Nephron (organoid): ENCODE data around the gene NEDD4.

Source experiments
- H3K27ac Mint-ChIP-seq, 3 experiments: 2 replicates each; pipeline ENCODE4 v1.8.0; 2020; ENCODE audit warnings: mixed read lengths in 3 of 3, mild to moderate bottlenecking in 2 of 3, moderate library complexity in 1 of 3
- H3K27me3 Mint-ChIP-seq: 2 replicates; pipeline ENCODE4 v1.8.0; 2021; ENCODE audit warnings: low read depth, mild to moderate bottlenecking, moderate library complexity, mixed read lengths
- H3K36me3 Mint-ChIP-seq: 2 replicates; pipeline ENCODE4 v1.8.0; 2020; ENCODE audit warnings: low read depth, mixed read lengths
- H3K4me1 Mint-ChIP-seq: 2 replicates; pipeline ENCODE4 v1.8.0; 2020; ENCODE audit warnings: mixed read lengths
- H3K4me3 Mint-ChIP-seq, 3 experiments: 2 replicates each; pipeline ENCODE4 v1.8.0; 2020; ENCODE audit warnings: mild to moderate bottlenecking in 3 of 3, mixed read lengths in 3 of 3, moderate library complexity in 2 of 3
- H3K9me3 Mint-ChIP-seq: 2 replicates; pipeline ENCODE4 v1.8.0; 2020; ENCODE audit warnings: mixed read lengths
- TF ChIP-seq, protein P1 (sequence below), 3 experiments: fragments of 200-600 bp; sonication (generic); IDR thresholded peaks; one replicate each; pipeline ENCODE4 v1.5.0; 2021; ENCODE audit warnings: antibody characterized with exemption in 3 of 3; ENCODE audit not compliant: unreplicated experiment in 3 of 3

NEDD4 gene

DNA sequence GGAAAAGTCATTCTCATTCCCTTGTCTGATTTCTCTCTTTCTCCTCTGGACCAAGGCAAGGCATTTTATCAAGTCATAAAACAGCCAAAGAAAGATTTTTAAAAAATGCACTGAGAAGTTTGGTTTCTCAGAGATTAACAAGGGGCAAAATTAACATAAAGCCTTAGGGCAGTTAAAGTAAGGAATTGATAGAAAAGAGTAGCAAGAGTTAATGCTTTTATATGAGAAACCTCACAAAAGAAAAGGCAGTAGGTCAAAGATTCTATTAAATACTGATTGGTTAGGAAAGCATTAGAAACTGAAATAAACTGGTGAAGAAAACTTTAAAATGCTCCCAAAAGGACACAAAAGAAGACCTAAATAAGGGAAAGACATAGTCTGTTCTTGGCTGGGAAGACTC lies 129.5 kb downstream of the NEDD4 start:
- no peaks in the 10 kb centered on the region for H3K9me3 Mint-ChIP-seq
- H3K4me3 Mint-ChIP-seq: no peak overlapping the region
- TF ChIP-seq, protein P1, sequence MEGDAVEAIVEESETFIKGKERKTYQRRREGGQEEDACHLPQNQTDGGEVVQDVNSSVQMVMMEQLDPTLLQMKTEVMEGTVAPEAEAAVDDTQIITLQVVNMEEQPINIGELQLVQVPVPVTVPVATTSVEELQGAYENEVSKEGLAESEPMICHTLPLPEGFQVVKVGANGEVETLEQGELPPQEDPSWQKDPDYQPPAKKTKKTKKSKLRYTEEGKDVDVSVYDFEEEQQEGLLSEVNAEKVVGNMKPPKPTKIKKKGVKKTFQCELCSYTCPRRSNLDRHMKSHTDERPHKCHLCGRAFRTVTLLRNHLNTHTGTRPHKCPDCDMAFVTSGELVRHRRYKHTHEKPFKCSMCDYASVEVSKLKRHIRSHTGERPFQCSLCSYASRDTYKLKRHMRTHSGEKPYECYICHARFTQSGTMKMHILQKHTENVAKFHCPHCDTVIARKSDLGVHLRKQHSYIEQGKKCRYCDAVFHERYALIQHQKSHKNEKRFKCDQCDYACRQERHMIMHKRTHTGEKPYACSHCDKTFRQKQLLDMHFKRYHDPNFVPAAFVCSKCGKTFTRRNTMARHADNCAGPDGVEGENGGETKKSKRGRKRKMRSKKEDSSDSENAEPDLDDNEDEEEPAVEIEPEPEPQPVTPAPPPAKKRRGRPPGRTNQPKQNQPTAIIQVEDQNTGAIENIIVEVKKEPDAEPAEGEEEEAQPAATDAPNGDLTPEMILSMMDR (IDR thresholded peaks at IDR 0.05; ENCODE audit: unreplicated experiment in 3 of 3): no peak
- peaks cover 26% of the 10 kb centered on the region for H3K36me3 Mint-ChIP-seq
- no peaks in the 10 kb centered on the region for H3K27me3 Mint-ChIP-seq
- no peak overlapping the region for H3K27ac Mint-ChIP-seq
- no peaks in the 10 kb centered on the region for H3K4me1 Mint-ChIP-seq

DNA sequence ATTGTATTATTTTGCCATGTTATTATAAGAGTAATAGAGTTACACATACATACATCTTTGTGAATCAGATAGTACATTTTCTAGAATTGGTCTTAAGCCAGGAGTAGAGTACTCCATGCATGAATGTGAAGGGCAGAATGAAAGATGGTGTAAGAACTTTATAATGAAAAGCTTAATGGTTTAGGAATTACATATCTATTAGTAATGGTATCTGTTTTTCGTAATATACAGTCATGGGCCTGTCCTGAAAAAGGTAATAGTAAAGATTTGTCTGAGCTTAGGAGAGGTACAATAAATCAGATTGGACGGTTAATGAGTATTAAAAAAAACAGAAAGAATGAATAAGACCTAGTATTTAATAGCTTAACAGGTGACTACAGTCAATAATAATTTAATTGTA lies 132.3 kb downstream of the NEDD4 start:
- H3K27ac Mint-ChIP-seq: no peak overlapping the region
- TF ChIP-seq, protein P1 (IDR thresholded peaks at IDR 0.05; ENCODE audit: unreplicated experiment in 3 of 3): no peak
- peaks cover 41% of the 10 kb centered on the region for H3K36me3 Mint-ChIP-seq
- H3K27me3 Mint-ChIP-seq: no peaks in the 10 kb centered on the region
- H3K9me3 Mint-ChIP-seq: no peaks in the 10 kb centered on the region
- no peaks in the 10 kb centered on the region for H3K4me1 Mint-ChIP-seq
- no peak overlapping the region for H3K4me3 Mint-ChIP-seq

DNA sequence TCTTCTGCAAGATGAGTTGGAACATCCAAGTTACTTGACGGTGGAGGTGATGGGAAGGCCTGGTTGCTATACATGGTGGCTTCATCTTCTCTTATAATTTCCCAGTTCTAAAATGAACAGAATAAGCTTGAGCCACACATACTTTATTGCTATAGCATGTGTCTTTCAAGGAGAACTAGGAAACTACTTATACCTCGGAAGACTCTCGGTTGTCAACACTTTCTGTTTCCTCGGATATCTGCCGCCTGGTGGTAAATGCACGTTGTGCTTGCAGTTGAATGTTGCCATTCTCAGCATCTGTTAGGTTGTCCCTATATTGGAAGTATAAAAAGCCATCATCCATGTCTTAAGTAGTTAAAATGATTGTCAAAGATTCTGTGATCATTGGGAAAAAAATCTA lies 132.9 kb downstream of the NEDD4 start:
- TF ChIP-seq, protein P1 (IDR thresholded peaks at IDR 0.05; ENCODE audit: unreplicated experiment in 3 of 3): no peak
- H3K4me1 Mint-ChIP-seq: no peaks in the 10 kb centered on the region
- no peak overlapping the region for H3K4me3 Mint-ChIP-seq
- H3K27me3 Mint-ChIP-seq: no peaks in the 10 kb centered on the region
- no peak overlapping the region for H3K27ac Mint-ChIP-seq
- H3K9me3 Mint-ChIP-seq: no peaks in the 10 kb centered on the region
- peaks cover 43% of the 10 kb centered on the region for H3K36me3 Mint-ChIP-seq

DNA sequence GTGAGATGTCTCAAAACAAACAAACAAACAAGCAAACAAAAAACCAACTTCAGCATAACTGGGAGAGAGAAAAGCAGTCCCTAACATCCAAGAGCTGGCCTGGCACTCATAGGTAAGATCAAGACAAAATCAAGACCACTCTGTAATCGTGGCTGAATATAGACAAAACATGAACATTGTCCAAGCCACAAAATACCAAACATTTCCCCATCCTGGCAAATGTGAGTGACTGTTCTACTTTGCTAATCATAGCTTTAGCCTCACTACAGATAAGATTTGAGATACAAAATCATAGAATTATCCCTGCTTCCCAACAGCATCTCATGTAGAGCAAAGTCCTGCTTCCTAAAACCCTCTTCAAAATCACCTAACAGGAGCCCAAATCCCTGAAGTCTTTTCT lies 133.7 kb downstream of the NEDD4 start:
- no peaks in the 10 kb centered on the region for H3K27me3 Mint-ChIP-seq
- H3K9me3 Mint-ChIP-seq: no peaks in the 10 kb centered on the region
- no peak overlapping the region for H3K27ac Mint-ChIP-seq
- H3K4me1 Mint-ChIP-seq: no peaks in the 10 kb centered on the region
- TF ChIP-seq, protein P1 (IDR thresholded peaks at IDR 0.05; ENCODE audit: unreplicated experiment in 3 of 3): no peak
- peaks cover 51% of the 10 kb centered on the region for H3K36me3 Mint-ChIP-seq
- H3K4me3 Mint-ChIP-seq: no peak overlapping the region

DNA sequence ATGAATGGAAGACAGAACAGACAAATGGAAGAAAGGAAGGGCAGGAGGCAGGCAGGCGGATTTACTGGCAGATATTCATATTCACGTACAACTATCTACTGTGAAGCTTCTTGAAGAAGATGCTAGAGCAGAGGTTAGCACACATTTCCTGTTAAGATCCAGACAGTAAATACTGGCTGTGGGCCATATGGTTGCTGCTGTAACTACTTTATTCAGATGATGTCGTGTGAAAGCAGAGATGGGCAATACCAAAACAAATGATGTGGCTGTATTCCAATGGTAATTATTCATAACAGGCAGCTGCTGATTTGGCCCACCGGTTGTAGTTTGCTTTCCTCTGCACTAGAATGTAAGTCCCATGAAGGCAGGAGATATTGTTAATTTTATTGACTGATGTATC lies 134.8 kb downstream of the NEDD4 start:
- peaks cover 52% of the 10 kb centered on the region for H3K36me3 Mint-ChIP-seq
- H3K9me3 Mint-ChIP-seq: no peaks in the 10 kb centered on the region
- H3K27me3 Mint-ChIP-seq: no peaks in the 10 kb centered on the region
- H3K27ac Mint-ChIP-seq: no peak overlapping the region
- TF ChIP-seq, protein P1 (IDR thresholded peaks at IDR 0.05; ENCODE audit: unreplicated experiment in 3 of 3): no peak
- no peaks in the 10 kb centered on the region for H3K4me1 Mint-ChIP-seq
- no peak overlapping the region for H3K4me3 Mint-ChIP-seq

DNA sequence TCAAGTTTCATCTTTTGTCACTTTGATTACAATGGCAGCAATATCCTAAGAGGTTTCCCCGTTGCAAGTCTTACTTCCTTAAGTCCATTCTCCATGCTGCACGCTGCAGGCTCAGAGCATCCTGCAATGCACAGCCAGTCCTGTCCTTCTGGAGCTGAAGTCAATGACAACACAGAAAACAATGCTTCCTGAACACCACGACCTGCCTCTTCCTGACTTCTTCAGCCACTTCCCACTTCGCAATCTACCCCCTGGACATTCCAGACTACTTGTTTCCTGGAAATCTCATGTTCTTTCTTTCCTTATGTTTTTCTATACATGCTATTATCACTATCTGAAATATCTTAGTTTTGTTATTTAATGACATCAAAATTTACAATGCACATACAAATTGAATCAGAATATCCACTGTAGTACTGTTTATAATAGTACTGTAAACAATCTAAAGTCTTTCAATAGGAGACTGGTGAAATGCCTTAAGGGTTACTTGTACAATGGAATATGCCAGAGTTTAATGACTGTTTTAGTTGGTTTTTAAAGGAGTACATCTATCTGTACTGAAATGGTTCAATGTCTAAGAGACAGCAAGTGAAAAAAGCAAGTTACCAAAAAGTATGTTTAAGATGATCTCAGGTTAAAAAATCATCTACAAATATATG lies 136.8 kb downstream of the NEDD4 start:
- Mint-ChIP-seq H3K36me3 (peaks cover 56% of the 10 kb centered on the region), H3K4me1 (no peaks in the 10 kb centered on the region), H3K4me3 (no peak overlapping the region), H3K9me3 (no peaks in the 10 kb centered on the region), H3K27ac (no peak overlapping the region), H3K27me3 (no peaks in the 10 kb centered on the region)
- TF ChIP-seq, protein P1 (IDR thresholded peaks at IDR 0.05; ENCODE audit: unreplicated experiment in 3 of 3): no peak
